GM23338 (cell line): ENCODE data around the gene MIEN1. TPM values are rescaled to one million over a fixed set of nuclear protein-coding genes. Genes with fewer than 3 reads are reported as not detected.

Source experiments
- ATAC-seq: fragments of 200-7000 bp; cut with Tn5 transposase; 3 replicates; pipeline ENCODE4 v1.9.1; 2020
- DNase-seq: peaks from one replicate; pipeline ENCODE4 v3.0.0-alpha.2; 2015; ENCODE audit warnings: low spot score
- H2AFZ ChIP-seq: fragments of 200-600 bp; sonication (generic); 2 replicates; pipeline ENCODE4 v1.8.0; 2016; ENCODE audit warnings: antibody characterized with exemption, mild to moderate bottlenecking, moderate library complexity
- H3F3A ChIP-seq: fragments of 200-600 bp; sonication (generic); replicated peaks from 2 replicates; pipeline ENCODE4 v1.8.0; 2017; ENCODE audit warnings: antibody characterized with exemption, mixed run types, low read depth
- H3K27ac ChIP-seq: fragments of 200-600 bp; sonication (generic); 2 replicates; pipeline ENCODE4 v1.6.1; 2016; ENCODE audit warnings: low read depth
- H3K27me3 ChIP-seq: fragments of 200-600 bp; sonication (generic); 2 replicates; pipeline ENCODE4 v1.8.0; 2016; ENCODE audit warnings: mild to moderate bottlenecking, mixed run types, moderate library complexity; ENCODE audit not compliant: insufficient read depth
- H3K36me3 ChIP-seq: fragments of 200-600 bp; sonication (generic); 2 replicates; pipeline ENCODE4 v1.8.0; 2016; ENCODE audit warnings: mild to moderate bottlenecking; ENCODE audit not compliant: insufficient read depth
- H3K4me1 ChIP-seq: fragments of 200-600 bp; sonication (generic); 2 replicates; pipeline ENCODE4 v1.8.0; 2016; ENCODE audit warnings: mild to moderate bottlenecking, moderate library complexity; ENCODE audit not compliant: insufficient read depth
- H3K4me2 ChIP-seq: fragments of 200-600 bp; sonication (generic); 2 replicates; pipeline ENCODE4 v1.7.1; 2017; ENCODE audit warnings: mixed run types
- H3K4me3 ChIP-seq: fragments of 200-600 bp; sonication (generic); 2 replicates; pipeline ENCODE4 v1.6.1; 2016; ENCODE audit warnings: mixed run types
- H3K79me2 ChIP-seq: fragments of 200-600 bp; sonication (generic); replicated peaks from 2 replicates; pipeline ENCODE4 v1.8.0; 2017; ENCODE audit warnings: mild to moderate bottlenecking; ENCODE audit not compliant: insufficient read depth
- H3K9me2 ChIP-seq: fragments of 200-600 bp; sonication (generic); 2 replicates; pipeline ENCODE4 v1.8.0; 2017; ENCODE audit not compliant: insufficient read depth
- H4K20me1 ChIP-seq: fragments of 200-600 bp; sonication (generic); replicated peaks from 2 replicates; pipeline ENCODE4 v1.8.0; 2017; ENCODE audit warnings: mild to moderate bottlenecking; ENCODE audit not compliant: insufficient read depth
- H3K27ac Mint-ChIP-seq: 2 replicates; pipeline ENCODE4 v1.8.0; 2020; ENCODE audit warnings: inconsistent platforms, mild to moderate bottlenecking, moderate library complexity, mixed read lengths
- H3K27me3 Mint-ChIP-seq: 3 replicates; pipeline ENCODE4 v1.8.0; 2022; ENCODE audit warnings: low read depth, mild to moderate bottlenecking, moderate library complexity, mixed read lengths, inconsistent platforms; ENCODE audit not compliant: insufficient read depth, poor library complexity
- H3K36me3 Mint-ChIP-seq: 3 replicates; pipeline ENCODE4 v1.8.0; 2021; ENCODE audit warnings: low read depth, mild to moderate bottlenecking, inconsistent platforms, moderate library complexity, mixed read lengths
- H3K4me1 Mint-ChIP-seq: 3 replicates; pipeline ENCODE4 v1.8.0; 2020; ENCODE audit warnings: mild to moderate bottlenecking, inconsistent platforms, mixed read lengths
- H3K4me3 Mint-ChIP-seq: 3 replicates; pipeline ENCODE4 v1.8.0; 2021; ENCODE audit warnings: moderate library complexity, mild to moderate bottlenecking, inconsistent platforms, mixed read lengths
- H3K9me3 Mint-ChIP-seq: 3 replicates; pipeline ENCODE4 v1.8.0; 2020; ENCODE audit warnings: moderate library complexity, mild to moderate bottlenecking, inconsistent platforms, mixed read lengths
- CREB1 ChIP-seq: fragments of 250-450 bp; sonication (Bioruptor Pico); IDR thresholded peaks from 2 replicates; pipeline ENCODE4 v1.5.0; 2020; ENCODE audit warnings: low read depth, mild to moderate bottlenecking, moderate library complexity
- ETS1 ChIP-seq: IDR thresholded peaks from 2 replicates; pipeline ENCODE4 v1.6.1; 2016; ENCODE audit warnings: antibody characterized with exemption
- EZH2phosphoT487 ChIP-seq: fragments of 200-600 bp; sonication (generic); IDR thresholded peaks from one replicate; pipeline ENCODE4 v1.8.1; 2018; ENCODE audit warnings: antibody characterized with exemption; ENCODE audit not compliant: unreplicated experiment
- JUNB ChIP-seq: IDR thresholded peaks from one replicate; pipeline ENCODE4 v1.6.1; 2016; ENCODE audit warnings: antibody characterized with exemption; ENCODE audit not compliant: unreplicated experiment
- NANOG ChIP-seq: IDR thresholded peaks from 2 replicates; pipeline ENCODE4 v1.6.1; 2016; ENCODE audit warnings: antibody characterized with exemption, borderline replicate concordance
- REST ChIP-seq: IDR thresholded peaks from one replicate; pipeline ENCODE4 v1.6.1; 2018; ENCODE audit warnings: antibody characterized with exemption; ENCODE audit not compliant: unreplicated experiment
- STAT1 ChIP-seq: IDR thresholded peaks from one replicate; pipeline ENCODE4 v1.6.1; 2016; ENCODE audit warnings: antibody characterized with exemption; ENCODE audit not compliant: unreplicated experiment
- polyA plus RNA-seq: library from polyadenylated mRNA; unstranded; fragments of >200 nt; fragmentation: Nextera tagmentation; extraction: Ambion mirVana; gene quantifications from 2 replicates; pipeline ENCODE4 v1.2.1, GENCODE V29; 2016
- total RNA-seq: library from RNA; depleted of rRNA; stranded (reverse); fragments of >200 nt; shearing (Covaris generic); gene quantifications from 2 replicates; pipeline ENCODE4 v1.2.3, GENCODE V29; 2014
- TF ChIP-seq, protein P1 (sequence below): fragments of 250-450 bp; sonication (Bioruptor Pico); IDR thresholded peaks from 2 replicates; pipeline ENCODE4 v1.5.0; 2020; ENCODE audit warnings: mild to moderate bottlenecking, moderate library complexity

The MIEN1 gene
- total and polyA plus RNA-seq, 2 experiments from 2014 or later, result 37.1 to 91.8 TPM

- TF ChIP-seq CREB1 (no peak), STAT1 (no peak), REST (no peak), NANOG (no peak), EZH2phosphoT487 (no peak), JUNB (no peak), ETS1 (no peak)
- TF ChIP-seq, protein P1, sequence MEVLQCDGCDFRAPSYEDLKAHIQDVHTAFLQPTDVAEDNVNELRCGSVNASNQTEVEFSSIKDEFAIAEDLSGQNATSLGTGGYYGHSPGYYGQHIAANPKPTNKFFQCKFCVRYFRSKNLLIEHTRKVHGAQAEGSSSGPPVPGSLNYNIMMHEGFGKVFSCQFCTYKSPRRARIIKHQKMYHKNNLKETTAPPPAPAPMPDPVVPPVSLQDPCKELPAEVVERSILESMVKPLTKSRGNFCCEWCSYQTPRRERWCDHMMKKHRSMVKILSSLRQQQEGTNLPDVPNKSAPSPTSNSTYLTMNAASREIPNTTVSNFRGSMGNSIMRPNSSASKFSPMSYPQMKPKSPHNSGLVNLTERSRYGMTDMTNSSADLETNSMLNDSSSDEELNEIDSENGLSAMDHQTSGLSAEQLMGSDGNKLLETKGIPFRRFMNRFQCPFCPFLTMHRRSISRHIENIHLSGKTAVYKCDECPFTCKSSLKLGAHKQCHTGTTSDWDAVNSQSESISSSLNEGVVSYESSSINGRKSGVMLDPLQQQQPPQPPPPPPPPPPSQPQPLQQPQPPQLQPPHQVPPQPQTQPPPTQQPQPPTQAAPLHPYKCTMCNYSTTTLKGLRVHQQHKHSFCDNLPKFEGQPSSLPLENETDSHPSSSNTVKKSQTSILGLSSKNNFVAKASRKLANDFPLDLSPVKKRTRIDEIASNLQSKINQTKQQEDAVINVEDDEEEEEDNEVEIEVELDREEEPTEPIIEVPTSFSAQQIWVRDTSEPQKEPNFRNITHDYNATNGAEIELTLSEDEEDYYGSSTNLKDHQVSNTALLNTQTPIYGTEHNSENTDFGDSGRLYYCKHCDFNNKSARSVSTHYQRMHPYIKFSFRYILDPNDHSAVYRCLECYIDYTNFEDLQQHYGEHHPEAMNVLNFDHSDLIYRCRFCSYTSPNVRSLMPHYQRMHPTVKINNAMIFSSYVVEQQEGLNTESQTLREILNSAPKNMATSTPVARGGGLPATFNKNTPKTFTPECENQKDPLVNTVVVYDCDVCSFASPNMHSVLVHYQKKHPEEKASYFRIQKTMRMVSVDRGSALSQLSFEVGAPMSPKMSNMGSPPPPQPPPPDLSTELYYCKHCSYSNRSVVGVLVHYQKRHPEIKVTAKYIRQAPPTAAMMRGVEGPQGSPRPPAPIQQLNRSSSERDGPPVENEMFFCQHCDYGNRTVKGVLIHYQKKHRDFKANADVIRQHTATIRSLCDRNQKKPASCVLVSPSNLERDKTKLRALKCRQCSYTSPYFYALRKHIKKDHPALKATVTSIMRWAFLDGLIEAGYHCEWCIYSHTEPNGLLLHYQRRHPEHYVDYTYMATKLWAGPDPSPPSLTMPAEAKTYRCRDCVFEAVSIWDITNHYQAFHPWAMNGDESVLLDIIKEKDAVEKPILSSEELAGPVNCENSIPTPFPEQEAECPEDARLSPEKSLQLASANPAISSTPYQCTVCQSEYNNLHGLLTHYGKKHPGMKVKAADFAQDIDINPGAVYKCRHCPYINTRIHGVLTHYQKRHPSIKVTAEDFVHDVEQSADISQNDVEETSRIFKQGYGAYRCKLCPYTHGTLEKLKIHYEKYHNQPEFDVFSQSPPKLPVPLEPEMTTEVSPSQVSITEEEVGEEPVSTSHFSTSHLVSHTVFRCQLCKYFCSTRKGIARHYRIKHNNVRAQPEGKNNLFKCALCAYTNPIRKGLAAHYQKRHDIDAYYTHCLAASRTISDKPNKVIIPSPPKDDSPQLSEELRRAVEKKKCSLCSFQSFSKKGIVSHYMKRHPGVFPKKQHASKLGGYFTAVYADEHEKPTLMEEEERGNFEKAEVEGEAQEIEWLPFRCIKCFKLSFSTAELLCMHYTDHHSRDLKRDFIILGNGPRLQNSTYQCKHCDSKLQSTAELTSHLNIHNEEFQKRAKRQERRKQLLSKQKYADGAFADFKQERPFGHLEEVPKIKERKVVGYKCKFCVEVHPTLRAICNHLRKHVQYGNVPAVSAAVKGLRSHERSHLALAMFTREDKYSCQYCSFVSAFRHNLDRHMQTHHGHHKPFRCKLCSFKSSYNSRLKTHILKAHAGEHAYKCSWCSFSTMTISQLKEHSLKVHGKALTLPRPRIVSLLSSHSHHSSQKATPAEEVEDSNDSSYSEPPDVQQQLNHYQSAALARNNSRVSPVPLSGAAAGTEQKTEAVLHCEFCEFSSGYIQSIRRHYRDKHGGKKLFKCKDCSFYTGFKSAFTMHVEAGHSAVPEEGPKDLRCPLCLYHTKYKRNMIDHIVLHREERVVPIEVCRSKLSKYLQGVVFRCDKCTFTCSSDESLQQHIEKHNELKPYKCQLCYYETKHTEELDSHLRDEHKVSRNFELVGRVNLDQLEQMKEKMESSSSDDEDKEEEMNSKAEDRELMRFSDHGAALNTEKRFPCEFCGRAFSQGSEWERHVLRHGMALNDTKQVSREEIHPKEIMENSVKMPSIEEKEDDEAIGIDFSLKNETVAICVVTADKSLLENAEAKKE (CRISPR knock-in tag), result no peak
Observed at GRCh38 chr17:39751016-39751543, 20.7 kb upstream of the MIEN1 start.

More at GRCh38 chr17:39751016-39751543, 20.7 kb upstream of the MIEN1 start:
- Mint-ChIP-seq H3K36me3 (peaks cover 10% of the 10 kb centered on the region; the same call in 2 of the 3 replicates), H3K4me1 (peaks cover 37% of the 10 kb centered on the region), H3K4me3 (no peak overlapping the region), H3K9me3 (no peaks in the 10 kb centered on the region; the same call in 2 of the 3 replicates), H3K27ac (no peak overlapping the region), H3K27me3 (peaks cover 19% of the 10 kb centered on the region)
- peaks cover 14% of the 10 kb centered on the region for H3F3A ChIP-seq
- DNase-seq (no peak), ATAC-seq (no peak; the same call in 2 of the 3 replicates)
- H3K79me2 ChIP-seq, result no peaks in the 10 kb centered on the region
- H3K27ac ChIP-seq, result no peak overlapping the region
- H3K4me1 ChIP-seq, result peaks cover 18% of the 10 kb centered on the region; the same call in 1 of the 2 replicates
- H3K27me3 ChIP-seq, result peaks cover 18% of the 10 kb centered on the region
- H3K4me2 ChIP-seq, result no peak overlapping the region
- H4K20me1 ChIP-seq, result no peaks in the 10 kb centered on the region
- H3K4me3 ChIP-seq, result no peak overlapping the region
- no peak overlapping the region for H2AFZ ChIP-seq
- no peaks in the 10 kb centered on the region for H3K9me2 ChIP-seq
- no peaks in the 10 kb centered on the region for H3K36me3 ChIP-seq
